PC-9 (cell line): ENCODE measurements around the gene HBQ1. TPM values are rescaled to one million over a fixed set of nuclear protein-coding genes. Genes with fewer than 3 reads are reported as not detected.
"Not testable (repeated sequence)": the region's sequence is repeated elsewhere in the genome, so short reads cannot be mapped to it uniquely, and the experiment has no call there.

ENCODE experiments used
- BruUV-seq: library from RNA; stranded (reverse); fragments of 400-500 nt; replicated peaks from 2 replicates; lab custom pipeline; 2021; lab: Mats Ljungman, UMichigan
- CTCF ChIA-PET: fragments of 300-600 bp; sonication (Branson Sonifier 250); formaldehyde crosslinking; loops from one replicate; lab custom pipeline; 2022; ENCODE audit warnings: antibody characterized with exemption; lab: Charles Lee
- POLR2A ChIA-PET: fragments of 300-600 bp; sonication (Branson Sonifier 250); formaldehyde crosslinking; loops from one replicate; lab custom pipeline; 2022; ENCODE audit warnings: antibody characterized with exemption; ENCODE audit not compliant: unreplicated experiment; lab: Charles Lee
- DNase-seq, 2 experiments: peaks; one replicate each; pipeline versions ENCODE4 v3.0.0 to v3.0.0-alpha.2; 2015 to 2022; ENCODE audit warnings: mixed read lengths in 1 of 2
- H2AFZ ChIP-seq: fragments of 200-600 bp; sonication (generic); 2 replicates; pipeline ENCODE4 v1.8.1; 2017; ENCODE audit warnings: antibody characterized with exemption
- H3F3A ChIP-seq: fragments of 200-600 bp; sonication (generic); 2 replicates; pipeline ENCODE4 v1.8.1; 2017; ENCODE audit warnings: antibody characterized with exemption, mild to moderate bottlenecking, low read depth; ENCODE audit not compliant: insufficient read depth
- H3K27ac ChIP-seq: fragments of 200-600 bp; sonication (generic); 2 replicates; pipeline ENCODE4 v1.6.1; 2016; ENCODE audit warnings: mixed run types
- H3K27me3 ChIP-seq: fragments of 200-600 bp; sonication (generic); 2 replicates; pipeline ENCODE4 v1.6.1; 2016; ENCODE audit warnings: low read depth, mixed run types; ENCODE audit not compliant: insufficient read depth
- H3K36me3 ChIP-seq: fragments of 200-600 bp; sonication (generic); 2 replicates; pipeline ENCODE4 v1.6.1; 2016; ENCODE audit warnings: low read depth, mixed run types
- H3K4me1 ChIP-seq: fragments of 200-600 bp; sonication (generic); replicated peaks from 2 replicates; pipeline ENCODE4 v1.6.1; 2016; ENCODE audit warnings: mixed run types; ENCODE audit not compliant: insufficient read depth
- H3K4me2 ChIP-seq: fragments of 200-600 bp; sonication (generic); 2 replicates; pipeline ENCODE4 v1.6.1; 2017; ENCODE audit warnings: mixed run types
- H3K4me3 ChIP-seq: fragments of 200-600 bp; sonication (generic); 2 replicates; pipeline ENCODE4 v1.6.1; 2016; ENCODE audit warnings: mixed run types
- H3K79me2 ChIP-seq: fragments of 200-600 bp; sonication (generic); 2 replicates; pipeline ENCODE4 v1.6.1; 2017; ENCODE audit warnings: low read depth, mixed run types
- H3K9me2 ChIP-seq: fragments of 200-600 bp; sonication (generic); 2 replicates; pipeline ENCODE4 v1.8.1; 2017; ENCODE audit warnings: mild to moderate bottlenecking; ENCODE audit not compliant: insufficient read depth
- H3K9me3 ChIP-seq: fragments of 200-600 bp; sonication (generic); 2 replicates; pipeline ENCODE4 v1.8.1; 2016; ENCODE audit warnings: low read depth; ENCODE audit not compliant: insufficient read depth
- H4K20me1 ChIP-seq: fragments of 200-600 bp; sonication (generic); 2 replicates; pipeline ENCODE4 v1.8.1; 2017; ENCODE audit not compliant: insufficient read depth
- CTCF ChIP-seq: fragments of 200-600 bp; sonication (generic); conservative IDR thresholded peaks from 2 replicates; pipeline ENCODE4 v1.6.1; 2017; ENCODE audit warnings: mixed run types, antibody characterized with exemption, mild to moderate bottlenecking, moderate library complexity
- EZH2 ChIP-seq: fragments of 200-600 bp; sonication (generic); IDR thresholded peaks from 2 replicates; pipeline ENCODE4 v1.8.0; 2017; ENCODE audit warnings: antibody characterized with exemption, low read depth
- intact Hi-C: fragments of 100-400 bp; cut with micrococcal nuclease; formaldehyde crosslinking; loops from one replicate; pipeline ENCODE4 v1.10.0; 2022; ENCODE audit not compliant: unreplicated experiment
- total RNA-seq: library from RNA; stranded (reverse); gene quantifications from 2 replicates; pipeline ENCODE4 v1.2.3, GENCODE V29; 2021

HBQ1 gene
- total RNA-seq, 1 experiment from 2014 or later, result not detected

GRCh38 chr16:152141-153128 lies 27.8 kb upstream of the HBQ1 start, which contains the start of gene HBZ:
TSS of gene HBZ (plus strand) at chr16:152644. CDS start at chr16:152910, 266 bp downstream.
- Histone ChIP-seq H3K9me2 (no peaks in the 10 kb centered on the region), H3K4me2 (no peak within 1 kb of the TSS), H3K9me3 (no peaks in the 10 kb centered on the region), H3K36me3 (no peaks in the 10 kb centered on the region), H3K27me3 (no peaks in the 10 kb centered on the region), H3K4me3 (no peak within 1 kb of the TSS), H3K79me2 (no peaks in the 10 kb centered on the region), H3F3A (peaks cover 30% of the 10 kb centered on the region), H3K4me1 (peaks cover 5% of the 10 kb centered on the region; the same call in 1 of the 2 replicates), H3K27ac (no peak within 1 kb of the TSS), H2AFZ (no peak within 1 kb of the TSS), H4K20me1 (no peaks in the 10 kb centered on the region)
- POLR2A ChIA-PET, result no interaction called here
- CTCF ChIA-PET, result no interaction called here
- TF ChIP-seq EZH2 (no peak), CTCF (no peak)
- no peak for DNase-seq
- no TSS peak for BruUV-seq
- intact Hi-C loops, result no loop called here

- H3K9me2 ChIP-seq, H3K27me3 ChIP-seq, H3K79me2 ChIP-seq, intact Hi-C loops, H3K36me3 ChIP-seq, H3K4me2 ChIP-seq, H3K27ac ChIP-seq, H3K4me1 ChIP-seq, DNase-seq, BruUV-seq, CTCF ChIA-PET, H3K9me3 ChIP-seq, H4K20me1 ChIP-seq, POLR2A ChIA-PET, H2AFZ ChIP-seq, H3K4me3 ChIP-seq: not testable (repeated sequence)
- peaks cover 30% of the 10 kb centered on the region for H3F3A ChIP-seq
Observed at GRCh38 chr16:153129-153521, 27.1 kb upstream of the HBQ1 start.

GRCh38 chr16:153550-154216 lies 26.6 kb upstream of the HBQ1 start:
- H3K9me3 ChIP-seq, DNase-seq, intact Hi-C loops: not testable (repeated sequence)

More at GRCh38 chr16:153550-154216, 26.6 kb upstream of the HBQ1 start:
- H4K20me1 ChIP-seq, CTCF ChIA-PET, H3K36me3 ChIP-seq, H3K79me2 ChIP-seq, POLR2A ChIA-PET, H3K4me1 ChIP-seq, H2AFZ ChIP-seq, H3K27me3 ChIP-seq, BruUV-seq, H3K9me2 ChIP-seq, H3K4me2 ChIP-seq, H3K27ac ChIP-seq, H3K4me3 ChIP-seq: not testable (repeated sequence)
- H3F3A ChIP-seq, result peaks cover 30% of the 10 kb centered on the region
